HFF-Myc (cell line): ENCODE measurements around the gene PACSIN2.
"Not testable (repeated sequence)": the region's sequence is repeated elsewhere in the genome, so short reads cannot be mapped to it uniquely, and the experiment has no call there.

Experiments used
- DNase-seq: peaks from one replicate; pipeline ENCODE4 v3.0.0-alpha.2; 2011; ENCODE audit warnings: low read depth; ENCODE audit errors: extremely low read depth
- H3K4me3 ChIP-seq: replicated peaks from 2 replicates; pipeline ENCODE4 v1.5.1; 2011; ENCODE audit warnings: low read depth, mild to moderate bottlenecking, control low read depth, low read length
- CTCF ChIP-seq: IDR thresholded peaks from 2 replicates; pipeline ENCODE4 v1.5.1; 2012; ENCODE audit warnings: mild to moderate bottlenecking, low read depth, low read length, control low read depth; ENCODE audit errors: missing control alignments

The PACSIN2 gene

GRCh38 chr22:42925598-42925997, 89.4 kb downstream of the PACSIN2 start:
- no peak for TF ChIP-seq CTCF
- no peak overlapping the region for H3K4me3 ChIP-seq
- DNase-seq = no peak

- not testable (repeated sequence) for DNase-seq, H3K4me3 ChIP-seq
Observed at GRCh38 chr22:42925031-42925430, 89.9 kb downstream of the PACSIN2 start.

- no peak overlapping the region for H3K4me3 ChIP-seq
- no peak for TF ChIP-seq CTCF
- no peak for DNase-seq
Observed at GRCh38 chr22:42924436-42924835, 90.5 kb downstream of the PACSIN2 start.

GRCh38 chr22:42922374-42923191, 92.4 kb downstream of the PACSIN2 start:
- H3K4me3 ChIP-seq = no peak overlapping the region
- TF ChIP-seq CTCF = no peak
- no peak for DNase-seq

- no peak for DNase-seq
- no peak overlapping the region for H3K4me3 ChIP-seq
- no peak for TF ChIP-seq CTCF
Observed at GRCh38 chr22:42920101-42920820, 94.7 kb downstream of the PACSIN2 start.

GRCh38 chr22:42919199-42919598, 95.8 kb downstream of the PACSIN2 start:
- no peak for DNase-seq
- no peak overlapping the region for H3K4me3 ChIP-seq
- no peak for TF ChIP-seq CTCF

- no peak for TF ChIP-seq CTCF
Observed at GRCh38 chr22:42918500-42918899, 96.4 kb downstream of the PACSIN2 start.

GRCh38 chr22:42917358-42917757, 97.6 kb downstream of the PACSIN2 start:
- not testable (repeated sequence) for H3K4me3 ChIP-seq, DNase-seq

More at GRCh38 chr22:42918500-42918899, 96.4 kb downstream of the PACSIN2 start:
- no peak overlapping the region for H3K4me3 ChIP-seq
- DNase-seq = no peak
